Prostate gland (tissue), 2 donors: ENCODE data around the gene PLXNB3.
"Not testable (repeated sequence)": the region's sequence is repeated elsewhere in the genome, so short reads cannot be mapped to it uniquely, and the experiment has no call there.

Experiments used
- POLR2AphosphoS5 ChIP-seq: sonication (generic); formaldehyde crosslinking; IDR thresholded peaks from one replicate; pipeline ENCODE4 v1.6.1; 2017; ENCODE audit warnings: antibody characterized with exemption
- TF ChIP-seq, protein P1 (sequence below), 4 experiments: fragments of 200-600 bp in 2 of 4; fragments of 450-650 bp in 2 of 4; sonication (generic) in 2 of 4; IDR thresholded peaks; 1 replicate in 3 of 4; 2 replicates in 1 of 4; pipeline ENCODE4 v1.5.1; 2016 to 2019; ENCODE audit warnings: antibody characterized with exemption in 4 of 4, mild to moderate bottlenecking in 2 of 4, moderate library complexity in 2 of 4

DNA sequence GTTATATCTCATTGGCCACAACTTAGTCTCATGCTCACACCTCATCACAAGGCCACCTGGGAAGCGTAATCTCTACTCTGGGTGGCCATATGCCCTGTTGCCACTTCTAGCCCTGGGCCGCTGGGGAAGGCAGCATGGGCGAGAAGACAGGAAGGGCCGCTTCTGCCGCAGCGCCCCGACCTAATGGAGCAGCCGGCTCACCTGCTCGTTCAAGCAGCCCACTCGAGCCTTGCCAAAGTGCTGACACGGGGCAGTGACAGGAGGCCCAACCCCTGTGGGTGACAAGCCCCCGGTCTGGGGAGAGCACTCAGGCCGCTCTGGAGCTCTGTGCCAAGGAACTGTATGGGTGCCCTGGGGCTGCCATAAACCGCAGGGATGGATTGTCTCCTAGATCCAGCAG lies 21.9 kb upstream of the PLXNB3 start:
- TF ChIP-seq, protein P1, sequence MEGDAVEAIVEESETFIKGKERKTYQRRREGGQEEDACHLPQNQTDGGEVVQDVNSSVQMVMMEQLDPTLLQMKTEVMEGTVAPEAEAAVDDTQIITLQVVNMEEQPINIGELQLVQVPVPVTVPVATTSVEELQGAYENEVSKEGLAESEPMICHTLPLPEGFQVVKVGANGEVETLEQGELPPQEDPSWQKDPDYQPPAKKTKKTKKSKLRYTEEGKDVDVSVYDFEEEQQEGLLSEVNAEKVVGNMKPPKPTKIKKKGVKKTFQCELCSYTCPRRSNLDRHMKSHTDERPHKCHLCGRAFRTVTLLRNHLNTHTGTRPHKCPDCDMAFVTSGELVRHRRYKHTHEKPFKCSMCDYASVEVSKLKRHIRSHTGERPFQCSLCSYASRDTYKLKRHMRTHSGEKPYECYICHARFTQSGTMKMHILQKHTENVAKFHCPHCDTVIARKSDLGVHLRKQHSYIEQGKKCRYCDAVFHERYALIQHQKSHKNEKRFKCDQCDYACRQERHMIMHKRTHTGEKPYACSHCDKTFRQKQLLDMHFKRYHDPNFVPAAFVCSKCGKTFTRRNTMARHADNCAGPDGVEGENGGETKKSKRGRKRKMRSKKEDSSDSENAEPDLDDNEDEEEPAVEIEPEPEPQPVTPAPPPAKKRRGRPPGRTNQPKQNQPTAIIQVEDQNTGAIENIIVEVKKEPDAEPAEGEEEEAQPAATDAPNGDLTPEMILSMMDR (IDR thresholded peaks at IDR 0.05), result not testable (repeated sequence)
- TF ChIP-seq POLR2AphosphoS5, result not testable (repeated sequence)
